ENCODE results near the gene DNMBP.

- TF ChIP-seq POLR2AphosphoS5 (IDR thresholded peaks at IDR 0.05) (no peak), POLR2A (IDR thresholded peaks at IDR 0.05) (no peak)
Observed at GRCh38 chr10:100008708-100009282, 952 bp downstream of the DNMBP start.
